Posterior cingulate gyrus (tissue), 11 donors: Measurements from ENCODE around the gene DPY19L1.
"Not testable (repeated sequence)": the region's sequence is repeated elsewhere in the genome, so short reads cannot be mapped to it uniquely, and the experiment has no call there.

Experiments
- DNase-seq, 10 donors: peaks; one replicate each; pipeline versions ENCODE4 v3.0.0 to v3.0.0-alpha.2; 2020 to 2021; ENCODE audit warnings: mixed read lengths in 3 of 10
- intact Hi-C: fragments of 100-400 bp; cut with DNase I; formaldehyde crosslinking; loops from one replicate; pipeline ENCODE4 v1.15.1; 2023

The DPY19L1 gene

GRCh38 chr7:35036361-35037171 is 719 bp downstream of the DPY19L1 start:
- intact Hi-C loops: loop anchor here (10.0 kb wide), 1 partner anchor 282 kb away; no protein-coding TSS in a partner anchor
- peak in 9 of 10 donors; percentile 27 to 89 (median 35) for DNase-seq

GRCh38 chr7:35035511-35035961 is 1.7 kb downstream of the DPY19L1 start:
- peak in 4 of 10 donors; percentile 18 to 84 (median 44) for DNase-seq
- intact Hi-C loops: loop anchor here (10.0 kb wide), 1 partner anchor 281 kb away; no protein-coding TSS in a partner anchor

- intact Hi-C loops: loop anchor here (10.0 kb wide), 1 partner anchor 277 kb away; no protein-coding TSS in a partner anchor
These were observed 5.1 kb downstream of the DPY19L1 start for GRCh38 chr7:35032166-35032565.

DNA sequence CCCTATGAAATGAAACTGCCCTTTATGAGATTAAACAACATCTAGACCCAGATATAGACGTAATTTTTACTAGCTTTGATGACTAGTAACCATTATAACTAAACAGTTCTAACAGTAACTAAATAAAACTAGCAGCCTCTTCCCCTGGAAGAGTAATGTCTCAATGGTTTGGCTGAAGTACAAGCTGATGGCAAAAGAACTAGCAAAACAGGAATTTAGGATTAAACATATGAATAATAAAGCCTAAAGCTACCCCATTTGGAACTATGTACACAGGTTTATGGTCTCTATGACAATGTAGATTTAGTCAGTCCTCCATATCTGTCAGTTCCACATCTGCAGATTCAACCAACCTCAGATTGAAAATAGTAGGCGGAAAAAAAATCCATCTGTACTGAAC is 6.4 kb downstream of the DPY19L1 start:
- intact Hi-C loops: loop anchor here (10.0 kb wide), 1 partner anchor 276 kb away; no protein-coding TSS in a partner anchor
- no peak for DNase-seq

More at GRCh38 chr7:35032166-35032565, 5.1 kb downstream of the DPY19L1 start:
- DNase-seq: no peak

- intact Hi-C loops: no loop called here
- no peak for DNase-seq
These were observed 8.0 kb downstream of the DPY19L1 start for GRCh38 chr7:35029311-35029710.

DNA sequence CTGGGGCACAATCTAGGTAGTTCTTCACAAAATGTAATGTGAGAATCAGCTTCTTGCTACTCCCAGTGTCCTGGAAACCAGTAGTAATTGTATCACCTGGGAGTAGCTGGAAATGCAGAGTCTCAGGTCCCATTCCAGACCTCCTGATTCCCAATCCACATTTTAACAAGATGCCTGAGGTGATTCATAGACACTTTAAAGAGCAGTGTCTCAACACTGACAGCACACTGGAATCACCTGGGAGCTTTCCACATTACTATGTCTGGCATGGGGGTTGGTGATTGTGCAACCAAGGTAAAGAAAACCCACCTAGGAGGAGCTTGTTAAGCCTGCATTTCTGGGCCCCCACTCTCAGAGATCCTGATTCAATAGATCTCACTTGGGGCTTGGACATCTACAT is 11.1 kb downstream of the DPY19L1 start:
- no peak for DNase-seq
- intact Hi-C loops: no loop called here

GRCh38 chr7:35025369-35025870 is 11.9 kb downstream of the DPY19L1 start:
- DNase-seq: no peak

GRCh38 chr7:35024298-35024697 is 13.0 kb downstream of the DPY19L1 start:
- intact Hi-C loops: no loop called here
- DNase-seq: no peak

More at GRCh38 chr7:35025369-35025870, 11.9 kb downstream of the DPY19L1 start:
- intact Hi-C loops: no loop called here

- peak in 1 of 10 donors; percentile 70 for DNase-seq
These were observed 14.6 kb downstream of the DPY19L1 start for GRCh38 chr7:35022725-35023124.

DNA sequence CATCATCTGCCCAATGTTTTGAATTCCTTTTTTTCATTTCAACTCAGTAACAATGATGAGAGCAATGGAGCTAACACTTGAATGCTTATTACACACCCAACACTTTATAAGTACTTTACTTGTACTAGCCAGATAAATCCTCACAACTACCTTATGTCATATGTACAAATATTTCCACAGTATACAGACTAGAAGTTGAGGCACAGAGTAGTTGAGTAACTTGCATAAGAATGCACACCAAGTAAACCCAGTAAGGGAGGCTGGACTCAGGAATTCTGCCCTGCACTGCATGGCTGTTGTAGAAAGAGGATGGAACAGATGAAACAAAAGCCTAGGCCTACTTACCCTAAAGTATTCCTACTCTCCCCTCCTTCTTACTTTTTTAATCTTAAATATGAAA is 15.8 kb downstream of the DPY19L1 start:
- intact Hi-C loops: no loop called here
- DNase-seq: no peak

More at GRCh38 chr7:35022725-35023124, 14.6 kb downstream of the DPY19L1 start:
- intact Hi-C loops: no loop called here

DNA sequence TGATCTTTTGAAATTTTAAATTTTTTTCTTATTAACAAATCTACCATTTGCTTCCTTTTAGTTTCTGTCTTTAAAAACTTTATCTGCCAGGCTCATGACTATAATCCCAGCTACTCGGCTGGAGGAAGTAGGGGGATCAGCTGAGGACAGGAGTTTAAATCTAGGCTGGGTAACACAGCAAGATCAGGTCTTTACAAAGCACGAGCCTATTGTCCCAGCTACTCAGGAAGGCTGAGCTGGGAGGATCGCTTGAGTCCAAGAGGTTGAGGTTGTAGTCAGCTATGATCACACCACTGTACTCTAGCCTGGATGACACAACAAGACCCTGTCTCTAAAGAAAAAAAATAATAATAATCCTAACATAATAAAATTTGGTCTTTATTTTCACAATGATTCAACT is 17.5 kb downstream of the DPY19L1 start:
- no peak for DNase-seq
- intact Hi-C loops: no loop called here

DNA sequence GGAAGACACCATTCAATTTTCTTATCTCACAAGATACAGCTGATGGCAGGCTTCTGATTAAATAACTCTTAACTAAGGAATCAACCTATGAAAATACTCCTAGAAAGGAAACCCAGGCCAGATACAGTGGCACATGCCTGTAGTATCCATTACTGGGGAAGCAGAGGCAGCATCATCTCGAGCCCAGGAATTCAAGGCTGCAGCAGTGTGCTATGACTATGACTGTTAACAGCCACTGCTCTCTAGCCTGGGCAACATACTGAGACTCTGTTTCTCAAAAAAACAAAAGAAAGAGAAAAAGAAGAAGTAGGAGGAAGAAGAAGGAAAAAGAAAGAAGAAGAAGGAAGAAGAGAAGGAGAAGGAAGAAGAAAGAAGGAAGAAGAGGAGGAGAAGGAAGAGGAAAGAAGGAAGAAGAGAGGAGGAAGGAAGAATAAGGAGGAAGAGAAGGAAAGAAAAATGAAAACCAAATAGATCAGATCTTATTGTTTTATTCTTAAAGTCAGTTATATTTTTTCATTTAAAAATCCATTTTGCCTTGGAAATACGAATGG is 18.0 kb downstream of the DPY19L1 start:
- intact Hi-C loops: no loop called here
- no peak for DNase-seq

DNA sequence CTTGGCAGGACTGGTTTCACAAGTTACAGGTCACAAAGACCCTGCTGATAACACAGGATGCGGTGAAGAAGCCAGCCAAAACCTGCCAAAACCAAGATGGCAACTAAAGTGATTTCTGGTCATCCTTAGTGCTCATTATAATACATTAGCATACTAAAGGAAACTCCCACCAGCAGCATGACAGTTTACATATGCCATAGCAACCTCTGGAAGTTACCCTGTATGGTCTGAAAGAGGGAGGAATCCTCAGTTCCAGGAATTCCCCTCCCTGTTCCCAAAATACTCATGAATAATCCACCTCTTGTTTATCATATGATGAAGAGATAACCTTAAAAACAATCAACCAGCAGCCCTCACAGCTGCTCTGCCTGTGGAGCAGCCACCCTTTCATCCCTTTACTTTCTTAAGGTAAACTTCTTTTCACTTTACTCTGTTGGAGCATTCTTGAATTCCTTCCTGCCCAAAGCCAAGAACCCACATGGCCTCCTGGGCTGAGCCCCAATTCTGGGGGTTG is 21.9 kb downstream of the DPY19L1 start:
- DNase-seq: no peak
- intact Hi-C loops: no loop called here

GRCh38 chr7:35012160-35012559 is 25.1 kb downstream of the DPY19L1 start:
- intact Hi-C loops: no loop called here

DNA sequence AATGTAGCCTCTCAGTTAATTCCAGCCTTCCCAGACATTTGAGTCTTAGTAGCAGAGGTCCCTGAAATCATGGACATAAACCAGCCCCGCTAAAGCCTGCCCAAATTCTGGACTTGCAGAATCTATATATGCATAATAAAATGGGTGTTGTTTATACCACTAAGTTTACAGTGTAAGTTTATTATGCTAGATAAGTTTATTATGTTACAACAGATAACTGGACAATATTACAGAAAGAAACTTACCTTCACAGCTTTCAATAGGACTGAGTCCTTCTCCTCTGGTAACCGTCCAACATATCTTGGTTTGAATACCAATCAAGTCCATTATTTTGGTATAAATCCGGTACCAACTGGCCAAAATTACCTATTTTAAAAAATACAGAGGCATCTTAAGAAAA is 26.2 kb downstream of the DPY19L1 start:
- intact Hi-C loops: no loop called here
- no peak for DNase-seq

More at GRCh38 chr7:35012160-35012559, 25.1 kb downstream of the DPY19L1 start:
- no peak for DNase-seq

- DNase-seq: no peak
- intact Hi-C loops: no loop called here
These were observed 29.5 kb downstream of the DPY19L1 start for GRCh38 chr7:35007768-35008167.

- intact Hi-C loops: no loop called here
- peak in 2 of 10 donors; percentile 37 to 67 for DNase-seq
These were observed 32.7 kb downstream of the DPY19L1 start for GRCh38 chr7:35004531-35005095.

GRCh38 chr7:35003679-35004303 is 33.5 kb downstream of the DPY19L1 start:
- intact Hi-C loops: no loop called here
- peak in 5 of 10 donors; percentile 17 to 82 (median 41) for DNase-seq

GRCh38 chr7:35003177-35003650 is 34.1 kb downstream of the DPY19L1 start:
- intact Hi-C loops, DNase-seq: not testable (repeated sequence)

GRCh38 chr7:34998335-34998734 is 39.0 kb downstream of the DPY19L1 start:
- DNase-seq, intact Hi-C loops: not testable (repeated sequence)
